Myocyte (in vitro differentiated cells): Measurements from ENCODE around the gene CARD10. TPM values are rescaled to one million over a fixed set of nuclear protein-coding genes. Genes with fewer than 3 reads are reported as not detected.
"Not testable (repeated sequence)": the region's sequence is repeated elsewhere in the genome, so short reads cannot be mapped to it uniquely, and the experiment has no call there.

Experiments used
- DNase-seq: peaks from one replicate; pipeline ENCODE4 v3.0.0-alpha.2; 2012; ENCODE audit warnings: low read depth
- total RNA-seq: library from RNA; depleted of rRNA; stranded (reverse); fragments of >200 nt; gene quantifications from 2 replicates; pipeline ENCODE4 v1.2.3, GENCODE V29; 2014

The CARD10 gene
- total RNA-seq, 1 donor from 2014 or later: 5.7 TPM

- no peak for DNase-seq
Observed at GRCh38 chr22:37469416-37470086, 49.7 kb downstream of the CARD10 start.

GRCh38 chr22:37468201-37468695 is 51.0 kb downstream of the CARD10 start:
- DNase-seq: not testable (repeated sequence)

GRCh38 chr22:37467391-37467955 is 51.7 kb downstream of the CARD10 start:
- DNase-seq: no peak

GRCh38 chr22:37464181-37464580 is 55.0 kb downstream of the CARD10 start:
- peak; percentile 30 for DNase-seq

GRCh38 chr22:37462983-37463382 is 56.2 kb downstream of the CARD10 start:
- DNase-seq: peak; percentile 70

- DNase-seq: no peak
Observed at GRCh38 chr22:37462436-37462835, 56.8 kb downstream of the CARD10 start.

GRCh38 chr22:37461961-37462360 is 57.3 kb downstream of the CARD10 start:
- DNase-seq: no peak

- DNase-seq: no peak
Observed at GRCh38 chr22:37460684-37461083, 58.5 kb downstream of the CARD10 start.

GRCh38 chr22:37459206-37459605 is 60.0 kb downstream of the CARD10 start:
- no peak for DNase-seq

GRCh38 chr22:37457093-37457893 is 61.9 kb downstream of the CARD10 start:
- DNase-seq: peak; percentile 59

- DNase-seq: no peak
Observed at GRCh38 chr22:37456346-37456745, 62.9 kb downstream of the CARD10 start.

- DNase-seq: no peak
Observed at GRCh38 chr22:37455896-37456295, 63.3 kb downstream of the CARD10 start.

GRCh38 chr22:37454857-37455686 is 64.1 kb downstream of the CARD10 start:
- peak; percentile 61 for DNase-seq

- DNase-seq: no peak
Observed at GRCh38 chr22:37453696-37454095, 65.5 kb downstream of the CARD10 start.

GRCh38 chr22:37451218-37451617 is 68.0 kb downstream of the CARD10 start:
- DNase-seq: no peak

- no peak for DNase-seq
Observed at GRCh38 chr22:37449331-37450001, 69.7 kb downstream of the CARD10 start.

- no peak for DNase-seq
Observed at GRCh38 chr22:37448516-37449127, 70.6 kb downstream of the CARD10 start.

- no peak for DNase-seq
Observed at GRCh38 chr22:37445501-37445900, 73.7 kb downstream of the CARD10 start.

GRCh38 chr22:37443977-37444376 is 75.2 kb downstream of the CARD10 start:
- no peak for DNase-seq

- peak; percentile 43 for DNase-seq
Observed at GRCh38 chr22:37443086-37443485, 76.1 kb downstream of the CARD10 start.
